ENCODE data around the gene COL6A2. TPM values are rescaled to one million over a fixed set of nuclear protein-coding genes. Genes with fewer than 3 reads are reported as not detected.

Gene COL6A2
- total and polyA plus RNA-seq, 10 of the 15 experiments (the other 5 are each of a cell fraction or from before 2014, with no cell fraction given) = 0.16 to 1.3 (median 0.34) TPM; not detected in 7

DNA sequence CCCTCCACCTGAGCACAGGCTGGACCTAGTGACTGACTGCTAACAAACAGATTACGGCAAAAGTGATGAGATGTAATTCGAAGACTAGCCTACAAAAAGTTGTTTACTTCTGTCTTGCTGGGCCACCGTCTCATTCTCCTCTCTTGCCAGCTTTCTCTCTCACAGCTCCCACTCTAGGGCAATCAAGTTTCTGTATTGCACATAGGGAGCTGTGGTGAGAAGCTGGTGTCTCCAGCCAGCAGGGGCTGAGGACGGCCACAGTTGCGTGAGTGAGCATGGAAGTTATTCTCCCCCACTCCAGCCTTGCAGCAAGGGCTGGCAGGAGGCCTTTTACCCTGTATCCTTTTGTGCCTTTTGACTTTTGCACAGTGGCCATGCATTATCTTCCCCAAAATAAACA is 8.6 kb upstream of the COL6A2 start:
- H3K4me2 ChIP-seq (ENCODE audit: control insufficient read depth, insufficient read depth) = no peak overlapping the region
- H3K79me2 ChIP-seq (ENCODE audit: control insufficient read depth, insufficient read depth, low read length) = no peaks in the 10 kb centered on the region
- H3K27me3 ChIP-seq (replicated peaks in 1 of 2; ENCODE audit: control insufficient read depth in 2 of 2, insufficient read depth in 2 of 2, low read length in 1 of 2) = no peaks in the 10 kb centered on the region
- FAIRE-seq (no peak), ATAC-seq (no peak), DNase-seq (ENCODE audit: low read depth, low spot score) (no peak)
- WGBS (ENCODE audit: insufficient coverage, insufficient replicate concordance, low lambda C conversion rate, missing lambda C conversion rate) = 33% methylated on average over 5 of the region's 5 CpGs
- H3K36me3 ChIP-seq (ENCODE audit: control insufficient read depth in 2 of 2, insufficient read depth in 2 of 2, low read length in 1 of 2) = no peaks in the 10 kb centered on the region
- H3K9ac ChIP-seq (ENCODE audit: control insufficient read depth, insufficient read depth, low read length) = no peak overlapping the region
- no peak overlapping the region for H3K27ac ChIP-seq (ENCODE audit: control insufficient read depth, insufficient read depth)
- in situ Hi-C loops (cut with MboI) (no loop called here), intact Hi-C loops (cut with micrococcal nuclease; ENCODE audit: unreplicated experiment) (no loop called here)
- SMC1A ChIA-PET (ENCODE audit: uncharacterized antibody, unreplicated experiment) = no interaction called here
- CTCF ChIA-PET = no interaction called here
- RAD21 ChIA-PET (ENCODE audit: unreplicated experiment) = no interaction called here
- TF ChIP-seq ZBTB33 (IDR thresholded peaks at IDR 0.05) (no peak), SREBF1 (IDR thresholded peaks at IDR 0.05; ENCODE audit: low read length) (no peak), NR2C2 (IDR thresholded peaks at IDR 0.05; ENCODE audit: borderline replicate concordance, control insufficient read depth, insufficient read length, low read depth) (no peak)
- TF ChIP-seq, protein P1, sequence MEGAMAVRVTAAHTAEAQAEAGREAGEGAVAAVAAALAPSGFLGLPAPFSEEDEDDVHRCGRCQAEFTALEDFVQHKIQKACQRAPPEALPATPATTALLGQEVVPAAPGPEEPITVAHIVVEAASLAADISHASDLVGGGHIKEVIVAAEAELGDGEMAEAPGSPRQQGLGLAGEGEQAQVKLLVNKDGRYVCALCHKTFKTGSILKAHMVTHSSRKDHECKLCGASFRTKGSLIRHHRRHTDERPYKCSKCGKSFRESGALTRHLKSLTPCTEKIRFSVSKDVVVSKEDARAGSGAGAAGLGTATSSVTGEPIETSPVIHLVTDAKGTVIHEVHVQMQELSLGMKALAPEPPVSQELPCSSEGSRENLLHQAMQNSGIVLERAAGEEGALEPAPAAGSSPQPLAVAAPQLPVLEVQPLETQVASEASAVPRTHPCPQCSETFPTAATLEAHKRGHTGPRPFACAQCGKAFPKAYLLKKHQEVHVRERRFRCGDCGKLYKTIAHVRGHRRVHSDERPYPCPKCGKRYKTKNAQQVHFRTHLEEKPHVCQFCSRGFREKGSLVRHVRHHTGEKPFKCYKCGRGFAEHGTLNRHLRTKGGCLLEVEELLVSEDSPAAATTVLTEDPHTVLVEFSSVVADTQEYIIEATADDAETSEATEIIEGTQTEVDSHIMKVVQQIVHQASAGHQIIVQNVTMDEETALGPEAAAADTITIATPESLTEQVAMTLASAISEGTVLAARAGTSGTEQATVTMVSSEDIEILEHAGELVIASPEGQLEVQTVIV (IDR thresholded peaks at IDR 0.05; ENCODE audit: borderline replicate concordance, partially characterized antibody) = no peak
- TF ChIP-seq, protein P2, sequence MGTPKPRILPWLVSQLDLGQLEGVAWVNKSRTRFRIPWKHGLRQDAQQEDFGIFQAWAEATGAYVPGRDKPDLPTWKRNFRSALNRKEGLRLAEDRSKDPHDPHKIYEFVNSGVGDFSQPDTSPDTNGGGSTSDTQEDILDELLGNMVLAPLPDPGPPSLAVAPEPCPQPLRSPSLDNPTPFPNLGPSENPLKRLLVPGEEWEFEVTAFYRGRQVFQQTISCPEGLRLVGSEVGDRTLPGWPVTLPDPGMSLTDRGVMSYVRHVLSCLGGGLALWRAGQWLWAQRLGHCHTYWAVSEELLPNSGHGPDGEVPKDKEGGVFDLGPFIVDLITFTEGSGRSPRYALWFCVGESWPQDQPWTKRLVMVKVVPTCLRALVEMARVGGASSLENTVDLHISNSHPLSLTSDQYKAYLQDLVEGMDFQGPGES (IDR thresholded peaks at IDR 0.05) = no peak
- TF ChIP-seq, protein P3, sequence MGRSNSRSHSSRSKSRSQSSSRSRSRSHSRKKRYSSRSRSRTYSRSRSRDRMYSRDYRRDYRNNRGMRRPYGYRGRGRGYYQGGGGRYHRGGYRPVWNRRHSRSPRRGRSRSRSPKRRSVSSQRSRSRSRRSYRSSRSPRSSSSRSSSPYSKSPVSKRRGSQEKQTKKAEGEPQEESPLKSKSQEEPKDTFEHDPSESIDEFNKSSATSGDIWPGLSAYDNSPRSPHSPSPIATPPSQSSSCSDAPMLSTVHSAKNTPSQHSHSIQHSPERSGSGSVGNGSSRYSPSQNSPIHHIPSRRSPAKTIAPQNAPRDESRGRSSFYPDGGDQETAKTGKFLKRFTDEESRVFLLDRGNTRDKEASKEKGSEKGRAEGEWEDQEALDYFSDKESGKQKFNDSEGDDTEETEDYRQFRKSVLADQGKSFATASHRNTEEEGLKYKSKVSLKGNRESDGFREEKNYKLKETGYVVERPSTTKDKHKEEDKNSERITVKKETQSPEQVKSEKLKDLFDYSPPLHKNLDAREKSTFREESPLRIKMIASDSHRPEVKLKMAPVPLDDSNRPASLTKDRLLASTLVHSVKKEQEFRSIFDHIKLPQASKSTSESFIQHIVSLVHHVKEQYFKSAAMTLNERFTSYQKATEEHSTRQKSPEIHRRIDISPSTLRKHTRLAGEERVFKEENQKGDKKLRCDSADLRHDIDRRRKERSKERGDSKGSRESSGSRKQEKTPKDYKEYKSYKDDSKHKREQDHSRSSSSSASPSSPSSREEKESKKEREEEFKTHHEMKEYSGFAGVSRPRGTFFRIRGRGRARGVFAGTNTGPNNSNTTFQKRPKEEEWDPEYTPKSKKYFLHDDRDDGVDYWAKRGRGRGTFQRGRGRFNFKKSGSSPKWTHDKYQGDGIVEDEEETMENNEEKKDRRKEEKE (IDR thresholded peaks at IDR 0.05) = no peak
- no TSS peak for BruUV-seq (replicated peaks)
- no peak overlapping the region for H3K4me3 ChIP-seq
- no peak overlapping the region for H2AFZ ChIP-seq (ENCODE audit: control insufficient read depth, low read depth, low read length)
- no peaks in the 10 kb centered on the region for H3K4me1 ChIP-seq (ENCODE audit: control insufficient read depth, insufficient read depth, low read length)
- POLR2A ChIA-PET = no interaction called here
- no peaks in the 10 kb centered on the region for H4K20me1 ChIP-seq (ENCODE audit: control insufficient read depth, insufficient read depth)
- no peaks in the 10 kb centered on the region; the same call in 2 of the 3 replicates for H3K9me3 ChIP-seq (replicated peaks; ENCODE audit: control insufficient read depth, insufficient read depth, low read length)
